ENCODE measurements around the gene MAPK1.

DNA sequence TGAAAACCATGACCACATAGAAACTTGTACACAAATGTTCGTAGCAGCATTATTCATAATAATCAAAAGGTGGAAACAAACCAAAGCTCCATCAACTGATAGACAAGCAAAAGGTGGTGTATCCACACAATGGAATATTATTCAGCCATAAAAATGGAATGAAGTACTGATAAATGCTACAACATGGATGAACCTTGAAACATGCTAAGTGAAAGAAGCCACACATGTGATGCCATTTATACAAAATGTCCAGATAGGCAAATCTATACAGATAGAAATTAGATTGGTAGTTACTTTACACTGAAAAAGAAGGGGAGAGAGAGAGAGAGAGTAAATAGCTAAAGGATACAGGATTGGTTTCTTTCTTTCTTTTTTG lies 27.7 kb downstream of the MAPK1 start:
- TF ChIP-seq GATA2 (IDR thresholded peaks at IDR 0.05; ENCODE audit: low read depth, low read length) (no peak), GATA3 (IDR thresholded peaks at IDR 0.05; ENCODE audit: low read depth, low read length) (no peak)

Measured in SH-SY5Y (cell line).